HEK293 (cell line): ENCODE data around the gene SIKE1.

ENCODE experiments used
- ZNF157 ChIP-seq: fragments of 450-650 bp; formaldehyde crosslinking; IDR thresholded peaks from 2 replicates; pipeline ENCODE4 v1.5.1; 2016; ENCODE audit warnings: missing biosample characterization, missing genetic modification characterization
- TF ChIP-seq, protein P1 (sequence below): fragments of 450-650 bp; formaldehyde crosslinking; IDR thresholded peaks from 2 replicates; pipeline ENCODE4 v1.5.1; 2016; ENCODE audit warnings: missing biosample characterization, missing genetic modification characterization

DNA sequence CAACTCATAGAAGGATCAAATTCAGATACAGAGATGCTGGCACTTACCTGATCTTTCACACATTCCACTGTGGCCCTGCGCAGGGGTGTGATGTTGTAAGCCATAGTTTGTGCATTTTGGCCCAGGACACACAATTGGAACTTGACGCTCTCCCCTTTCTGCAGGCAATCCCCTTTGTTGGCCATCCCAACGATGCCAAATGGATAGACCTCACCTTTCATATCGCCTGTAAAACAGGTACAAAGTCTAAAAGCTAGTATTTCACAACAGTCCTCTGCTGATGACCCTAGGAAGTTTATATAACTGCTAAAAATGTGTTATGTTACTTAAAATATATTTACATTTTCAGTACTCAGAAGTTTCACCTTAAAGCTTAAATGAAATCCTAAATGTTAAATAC, 60.0 kb downstream of the SIKE1 start:
- TF ChIP-seq, protein P1, sequence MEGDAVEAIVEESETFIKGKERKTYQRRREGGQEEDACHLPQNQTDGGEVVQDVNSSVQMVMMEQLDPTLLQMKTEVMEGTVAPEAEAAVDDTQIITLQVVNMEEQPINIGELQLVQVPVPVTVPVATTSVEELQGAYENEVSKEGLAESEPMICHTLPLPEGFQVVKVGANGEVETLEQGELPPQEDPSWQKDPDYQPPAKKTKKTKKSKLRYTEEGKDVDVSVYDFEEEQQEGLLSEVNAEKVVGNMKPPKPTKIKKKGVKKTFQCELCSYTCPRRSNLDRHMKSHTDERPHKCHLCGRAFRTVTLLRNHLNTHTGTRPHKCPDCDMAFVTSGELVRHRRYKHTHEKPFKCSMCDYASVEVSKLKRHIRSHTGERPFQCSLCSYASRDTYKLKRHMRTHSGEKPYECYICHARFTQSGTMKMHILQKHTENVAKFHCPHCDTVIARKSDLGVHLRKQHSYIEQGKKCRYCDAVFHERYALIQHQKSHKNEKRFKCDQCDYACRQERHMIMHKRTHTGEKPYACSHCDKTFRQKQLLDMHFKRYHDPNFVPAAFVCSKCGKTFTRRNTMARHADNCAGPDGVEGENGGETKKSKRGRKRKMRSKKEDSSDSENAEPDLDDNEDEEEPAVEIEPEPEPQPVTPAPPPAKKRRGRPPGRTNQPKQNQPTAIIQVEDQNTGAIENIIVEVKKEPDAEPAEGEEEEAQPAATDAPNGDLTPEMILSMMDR: no peak
- TF ChIP-seq ZNF157 (tag by site-specific recombination): no peak
